GM12878 (cell line): ENCODE data around the gene OLIG3. TPM values are rescaled to one million over a fixed set of nuclear protein-coding genes. Genes with fewer than 3 reads are reported as not detected.

Experiments used
- ATAC-seq: fragments of 200-7000 bp; cut with Tn5 transposase; 3 replicates; pipeline ENCODE4 v1.9.1; 2020; ENCODE audit warnings: mild to moderate bottlenecking, moderate library complexity
- BruUV-seq: library from RNA; stranded (reverse); fragments of 400-500 nt; replicated peaks from 2 replicates; lab custom pipeline; 2021; lab: Mats Ljungman, UMichigan
- CTCF ChIA-PET: fragments of 300-600 bp; sonication (Branson Sonifier 250); formaldehyde crosslinking; extraction: SDS; loops from one replicate; lab custom pipeline; 2021; ENCODE audit warnings: inconsistent platforms; lab: Yijun Ruan, JAX
- POLR2A ChIA-PET: fragments of 350-600 bp; formaldehyde crosslinking; extraction: SDS; loops from one replicate; lab custom pipeline; 2021; ENCODE audit warnings: inconsistent platforms; lab: Charles Lee
- RAD21 ChIA-PET: fragments of 300-600 bp; sonication (Branson Sonifier 250); formaldehyde crosslinking; loops from one replicate; lab custom pipeline; 2023; ENCODE audit warnings: antibody characterized with exemption; ENCODE audit not compliant: unreplicated experiment; lab: Charles Lee
- SMC1A ChIA-PET: fragments of 300-600 bp; sonication (Branson Sonifier 250); formaldehyde crosslinking; loops from one replicate; lab custom pipeline; 2023; ENCODE audit not compliant: unreplicated experiment, uncharacterized antibody; lab: Charles Lee
- DNase-seq: peaks from one replicate; pipeline ENCODE4 v3.0.0-alpha.2; 2011; ENCODE audit warnings: low read depth, low spot score
- FAIRE-seq: peaks from 3 replicates; lab custom pipeline; 2011; peaks lifted over from hg19 to GRCh38; lab: Jason Lieb, UNC
- H2AFZ ChIP-seq: 2 replicates; pipeline ENCODE4 v1.6.0; 2011; ENCODE audit warnings: low read depth, low read length, control low read depth; ENCODE audit not compliant: control insufficient read depth
- H3K27ac ChIP-seq: 2 replicates; pipeline ENCODE4 v1.5.1; 2011; ENCODE audit warnings: control low read depth; ENCODE audit not compliant: control insufficient read depth, insufficient read depth
- H3K27me3 ChIP-seq, 2 experiments: replicated peaks in 1 of 2; 2 replicates each; pipeline versions ENCODE4 v1.6.0 to v1.6.1; 2011; ENCODE audit warnings: low read length in 1 of 2; ENCODE audit not compliant: control insufficient read depth in 2 of 2, insufficient read depth in 2 of 2
- H3K36me3 ChIP-seq, 2 experiments: 2 replicates each; pipeline ENCODE4 v1.5.1; 2011; ENCODE audit warnings: low read length in 1 of 2; ENCODE audit not compliant: control insufficient read depth in 2 of 2, insufficient read depth in 2 of 2
- H3K4me1 ChIP-seq: 2 replicates; pipeline ENCODE4 v1.6.1; 2011; ENCODE audit warnings: mild to moderate bottlenecking, low read length, moderate library complexity, mixed read lengths; ENCODE audit not compliant: control insufficient read depth, insufficient read depth
- H3K4me2 ChIP-seq: 2 replicates; pipeline ENCODE4 v1.6.0; 2011; ENCODE audit warnings: control low read depth; ENCODE audit not compliant: control insufficient read depth, insufficient read depth
- H3K4me3 ChIP-seq: fragments of 200-600 bp; sonication (generic); 2 replicates; pipeline ENCODE4 v1.5.1; 2016
- H3K79me2 ChIP-seq: 2 replicates; pipeline ENCODE4 v1.6.0; 2011; ENCODE audit warnings: low read length; ENCODE audit not compliant: control insufficient read depth, insufficient read depth
- H3K9ac ChIP-seq: 2 replicates; pipeline ENCODE4 v1.8.0; 2011; ENCODE audit warnings: low read length, control low read depth, mixed read lengths; ENCODE audit not compliant: control insufficient read depth, insufficient read depth
- H3K9me3 ChIP-seq: replicated peaks from 3 replicates; pipeline ENCODE4 v1.5.1; 2011; ENCODE audit warnings: mild to moderate bottlenecking, low read length; ENCODE audit not compliant: control insufficient read depth, insufficient read depth
- H4K20me1 ChIP-seq: 2 replicates; pipeline ENCODE4 v1.6.0; 2011; ENCODE audit not compliant: control insufficient read depth, insufficient read depth
- FOXK2 ChIP-seq: fragments of 450-650 bp; IDR thresholded peaks from 2 replicates; pipeline ENCODE4 v1.6.1; 2017; ENCODE audit warnings: mild to moderate bottlenecking, moderate library complexity
- HCFC1 ChIP-seq: fragments of 150-350 bp; IDR thresholded peaks from 2 replicates; pipeline ENCODE4 v1.6.1; 2014; ENCODE audit warnings: low read length
- RAD21 ChIP-seq: IDR thresholded peaks from 2 replicates; pipeline ENCODE4 v1.6.1; 2011; ENCODE audit warnings: mild to moderate bottlenecking, low read depth, low read length, moderate library complexity; ENCODE audit not compliant: insufficient read depth
- TCF7 ChIP-seq: IDR thresholded peaks from 2 replicates; pipeline ENCODE4 v1.6.1; 2014; ENCODE audit warnings: antibody characterized with exemption, borderline replicate concordance
- WGBS: methylation state at CpG from one replicate; pipeline ENCODE4 v1.1.6; 2016; ENCODE audit warnings: low lambda C conversion rate; ENCODE audit not compliant: insufficient replicate concordance, insufficient coverage; ENCODE audit errors: missing lambda C conversion rate; 5-methylcytosine and 5-hydroxymethylcytosine counted together
- in situ Hi-C: fragments of 300-500 bp; cut with MboI; formaldehyde crosslinking; loops from 9 replicates; pipeline ENCODE4 v1.14.3; 2018; ENCODE audit warnings: mixed read lengths
- intact Hi-C: fragments of 100-400 bp; cut with micrococcal nuclease; formaldehyde crosslinking; loops from one replicate; pipeline ENCODE4 v1.14.2; 2022; ENCODE audit not compliant: unreplicated experiment
- polyA plus RNA-seq, 11 experiments: library from polyadenylated mRNA; depleted of rRNA in 4 of 11; unstranded in 6 of 11; stranded (reverse) in 5 of 11; fragments of >200 nt; fragmentation: Nextera tagmentation in 4 of 11; fragmentation: Illumina TruSeq in 1 of 11; extraction: Ambion mirVana in 4 of 11; extraction: Trizol in 1 of 11; gene quantifications; 1 replicate in 1 of 11; 2 replicates in 10 of 11; pipeline versions ENCODE4 v1.2.1 to v1.2.3, GENCODE V29; 2011 to 2016; ENCODE audit warnings: inconsistent platforms in 2 of 11, missing spikeins in 2 of 11, low read depth in 1 of 11
- total RNA-seq, 4 experiments: library from RNA; depleted of rRNA in 3 of 4; stranded (reverse); fragments of >200 nt in 3 of 4; fragmentation: Illumina TruSeq in 1 of 4; extraction: Trizol in 1 of 4; gene quantifications; 2 replicates each; pipeline versions ENCODE4 v1.2.1 to v1.2.3, GENCODE V29; 2013 to 2021

OLIG3 gene
- total and polyA plus RNA-seq, 10 of the 15 experiments (the other 5 are each of a cell fraction or from before 2014, with no cell fraction given): not detected

- no peak overlapping the region for H3K9ac ChIP-seq
- intact Hi-C loops: no loop called here
- H3K27ac ChIP-seq: no peak overlapping the region
- H3K27me3 ChIP-seq: peaks cover 0 to 3% of the 10 kb centered on the region in 2 experiments; a peak in 2 of 4 replicates
- TF ChIP-seq FOXK2: no peak
- no peak for TF ChIP-seq HCFC1
- ChIA-PET SMC1A (interaction anchor here (0.6 kb wide), 2 partner anchors 15 to 66 kb away, joined by 3 read pairs; no protein-coding TSS in a partner anchor), CTCF (no interaction called here), RAD21 (no interaction called here), POLR2A (interaction anchor here (0.6 kb wide), 1 partner anchor 1056 kb away, joined by 6 read pairs; no protein-coding TSS in a partner anchor)
- no peaks in the 10 kb centered on the region for H3K79me2 ChIP-seq
- DNase-seq: no peak
- no peaks in the 10 kb centered on the region for H4K20me1 ChIP-seq
- no peak for ATAC-seq
- in situ Hi-C loops: no loop called here
- FAIRE-seq: no peak
- H2AFZ ChIP-seq: no peak overlapping the region
- H3K9me3 ChIP-seq: no peaks in the 10 kb centered on the region
- 11% methylated on average over 6 of the region's 6 CpGs for WGBS
- H3K36me3 ChIP-seq: no peaks in the 10 kb centered on the region
- H3K4me2 ChIP-seq: no peak overlapping the region
- no TSS peak for BruUV-seq
- no peaks in the 10 kb centered on the region for H3K4me1 ChIP-seq
- no peak overlapping the region for H3K4me3 ChIP-seq
Observed at GRCh38 chr6:137536104-137536773, 42.0 kb upstream of the OLIG3 start.

GRCh38 chr6:137531376-137532092, 37.3 kb upstream of the OLIG3 start:
- no peak overlapping the region for H3K4me2 ChIP-seq
- no peak overlapping the region for H3K4me3 ChIP-seq
- H3K27ac ChIP-seq: no peak overlapping the region
- no peak for TF ChIP-seq RAD21
- no peak for TF ChIP-seq TCF7
- peaks cover 0 to 3% of the 10 kb centered on the region in 2 experiments; a peak in 2 of 4 replicates for H3K27me3 ChIP-seq
- ChIA-PET SMC1A (interaction anchor here (0.6 to 0.7 kb wide), 3 partner anchors 10 to 583 kb away, joined by 3 to 4 read pairs (median 3); no protein-coding TSS in a partner anchor), POLR2A (no interaction called here), RAD21 (no interaction called here), CTCF (interaction anchor here (1.2 kb wide), 1 partner anchor 55 kb away, joined by 3 read pairs; no protein-coding TSS in a partner anchor)
- H3K9ac ChIP-seq: no peak overlapping the region
- ATAC-seq: no peak
- H2AFZ ChIP-seq: no peak overlapping the region
- intact Hi-C loops: no loop called here
- no peaks in the 10 kb centered on the region for H4K20me1 ChIP-seq
- H3K4me1 ChIP-seq: no peaks in the 10 kb centered on the region
- no peak for FAIRE-seq
- WGBS: 31% methylated on average over 7 of the region's 7 CpGs
- no TSS peak for BruUV-seq
- DNase-seq: no peak
- in situ Hi-C loops: no loop called here
- H3K36me3 ChIP-seq: no peaks in the 10 kb centered on the region
- H3K9me3 ChIP-seq: no peaks in the 10 kb centered on the region; the same call in 1 of the 3 replicates
- H3K79me2 ChIP-seq: no peaks in the 10 kb centered on the region
